ENCODE results near the gene SUN1. TPM values are rescaled to one million over a fixed set of nuclear protein-coding genes. Genes with fewer than 3 reads are reported as not detected.
"Not testable (repeated sequence)": the region's sequence is repeated elsewhere in the genome, so short reads cannot be mapped to it uniquely, and the experiment has no call there.

Gene SUN1
- total and polyA plus RNA-seq, 7 experiments from 2014 or later: 39.4 to 254 (median 97.2) TPM

DNA sequence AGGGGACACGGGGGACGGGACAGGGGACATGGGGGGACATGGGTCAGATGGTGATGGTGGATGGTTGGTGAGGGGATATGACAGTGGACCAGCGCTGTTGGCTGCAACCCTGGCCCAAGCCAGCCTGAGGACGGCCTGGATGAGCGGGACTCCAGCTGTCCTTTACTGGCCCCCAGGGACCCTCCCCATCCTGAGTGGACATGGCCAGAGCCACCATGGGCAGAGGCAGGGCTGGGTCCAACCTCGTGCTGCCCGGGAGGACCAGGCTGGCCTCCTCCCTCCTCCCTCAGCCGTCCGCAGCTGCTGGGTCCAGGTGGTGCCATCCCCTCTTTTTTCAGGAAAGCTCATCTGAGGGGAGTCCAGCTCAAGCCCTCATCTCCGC, 74.5 kb downstream of the SUN1 start:
- ChIA-PET CTCF (interaction anchor here (1.0 to 2.1 kb wide), 2 partner anchors 86 to 159 kb away, joined by 4 read pairs; no protein-coding TSS in a partner anchor), POLR2A (no interaction called here)
- H3K27me3 ChIP-seq (ENCODE audit: control insufficient read depth in 2 of 2, insufficient read depth in 2 of 2, low read length in 2 of 2): no peaks in the 10 kb centered on the region
- no peaks in the 10 kb centered on the region for H3K36me3 ChIP-seq (ENCODE audit: control insufficient read depth in 2 of 3, insufficient read depth in 3 of 3, low read length in 3 of 3)
- ATAC-seq (no peak), DNase-seq (peak in 1 of 9 donors; percentile 25)
- peaks cover 0 to 11% of the 10 kb centered on the region in 2 donors for H3K4me1 ChIP-seq (ENCODE audit: control insufficient read depth in 2 of 2, insufficient read depth in 2 of 2, low read length in 2 of 2)
- Mint-ChIP-seq H3K4me1 (peaks cover 0 to 11% (median 9%) of the 10 kb centered on the region in 7 donors), H3K27me3 (peaks cover 0 to 2% (median 0%) of the 10 kb centered on the region in 5 donors), H3K27ac (no peak overlapping the region), H3K4me3 (peak overlapping the region in 1 of 10 donors; percentile 46), H3K36me3 (peaks cover 0 to 9% (median 7%) of the 10 kb centered on the region in 5 donors), H3K9me3 (peaks cover 0 to 2% (median 0%) of the 10 kb centered on the region in 11 donors)
- no peak overlapping the region for H3K4me3 ChIP-seq (ENCODE audit: low read length)
- H3K9me3 ChIP-seq (ENCODE audit: control insufficient read depth in 2 of 3, low read length in 3 of 3): no peaks in the 10 kb centered on the region
- intact Hi-C loops (cut with micrococcal nuclease): no loop called here
- no peak overlapping the region for H3K27ac ChIP-seq (ENCODE audit: low read depth, low read length)

- peak overlapping the region in 1 of 10 donors; percentile 46 for H3K4me3 Mint-ChIP-seq
- no peak overlapping the region for H3K27ac Mint-ChIP-seq
- Histone ChIP-seq H3K27me3 (ENCODE audit: control insufficient read depth in 2 of 2, insufficient read depth in 2 of 2, low read length in 2 of 2) (no peaks in the 10 kb centered on the region), H3K36me3 (ENCODE audit: control insufficient read depth in 2 of 3, insufficient read depth in 3 of 3, low read length in 3 of 3) (no peaks in the 10 kb centered on the region), H3K4me3 (ENCODE audit: low read length) (no peak overlapping the region), H3K27ac (ENCODE audit: low read depth, low read length) (no peak overlapping the region), H3K9me3 (ENCODE audit: control insufficient read depth in 2 of 3, low read length in 3 of 3) (no peaks in the 10 kb centered on the region), H3K4me1 (ENCODE audit: control insufficient read depth in 2 of 2, insufficient read depth in 2 of 2, low read length in 2 of 2) (peaks cover 0 to 11% of the 10 kb centered on the region in 2 donors)
- H3K27me3 Mint-ChIP-seq: peaks cover 0 to 2% (median 0%) of the 10 kb centered on the region in 5 donors
- ChIA-PET POLR2A (interaction anchor here (0.6 to 1.0 kb wide), 2 partner anchors 16 to 67 kb away, joined by 3 read pairs; no protein-coding TSS in a partner anchor), CTCF (interaction anchor here (0.5 to 2.1 kb wide), 5 partner anchors 46 to 158 kb away, joined by 3 to 6 read pairs (median 4); no protein-coding TSS in a partner anchor)
- intact Hi-C loops (cut with micrococcal nuclease): no loop called here
- peaks cover 0 to 8% (median 6%) of the 10 kb centered on the region in 5 donors for H3K36me3 Mint-ChIP-seq
- ATAC-seq (no peak), DNase-seq (peak in 3 of 9 donors; percentile 28 to 70 (median 33))
- H3K9me3 Mint-ChIP-seq: peaks cover 0 to 2% (median 0%) of the 10 kb centered on the region in 11 donors
- peaks cover 0 to 11% (median 9%) of the 10 kb centered on the region in 7 donors for H3K4me1 Mint-ChIP-seq
Measured at GRCh38 chr7:907158-907980, 75.1 kb downstream of the SUN1 start.

- no peak overlapping the region for H3K4me3 ChIP-seq (ENCODE audit: low read length)
- Mint-ChIP-seq H3K4me1 (peaks cover 0 to 13% (median 10%) of the 10 kb centered on the region in 7 donors), H3K36me3 (no peaks in the 10 kb centered on the region), H3K4me3 (peak overlapping the region in 3 of 10 donors; percentile 55 to 75 (median 57)), H3K27me3 (peaks cover 0 to 2% (median 0%) of the 10 kb centered on the region in 5 donors), H3K9me3 (peaks cover 0 to 2% (median 0%) of the 10 kb centered on the region in 11 donors), H3K27ac (no peak overlapping the region)
- H3K4me1 ChIP-seq (ENCODE audit: control insufficient read depth in 2 of 2, insufficient read depth in 2 of 2, low read length in 2 of 2): peaks cover 0 to 11% of the 10 kb centered on the region in 2 donors
- CTCF ChIA-PET: interaction anchor here (0.5 to 2.1 kb wide), 5 partner anchors 30 to 157 kb away, joined by 3 to 6 read pairs (median 3); no protein-coding TSS in a partner anchor
- POLR2A ChIA-PET: interaction anchor here (0.6 to 1.1 kb wide), 4 partner anchors 15 to 299 kb away, joined by 3 read pairs; partner anchors contain the start of gene ADAP1
- no peaks in the 10 kb centered on the region for H3K36me3 ChIP-seq (ENCODE audit: control insufficient read depth in 2 of 3, insufficient read depth in 3 of 3, low read length in 3 of 3)
- DNase-seq (peak in 3 of 9 donors; percentile 13 to 58 (median 25)), ATAC-seq (peak; percentile 2)
- no peaks in the 10 kb centered on the region for H3K27me3 ChIP-seq (ENCODE audit: control insufficient read depth in 2 of 2, insufficient read depth in 2 of 2, low read length in 2 of 2)
- no peaks in the 10 kb centered on the region for H3K9me3 ChIP-seq (ENCODE audit: control insufficient read depth in 2 of 3, low read length in 3 of 3)
- intact Hi-C loops (cut with micrococcal nuclease): loop anchor here (1.0 kb wide), 4 partner anchors 15 to 157 kb away; partner anchors contain the start of gene ADAP1 (in 1 of the 2)
- H3K27ac ChIP-seq (ENCODE audit: low read depth, low read length): no peak overlapping the region
Measured at GRCh38 chr7:908159-908581, 75.9 kb downstream of the SUN1 start.

- ATAC-seq (peak; percentile 79), DNase-seq (peak; percentile 38 to 78 (median 55))
- H3K36me3 Mint-ChIP-seq; H3K27me3 Mint-ChIP-seq; H3K27ac Mint-ChIP-seq; H3K9me3 ChIP-seq (ENCODE audit: control insufficient read depth in 2 of 3, low read length in 3 of 3); H3K27ac ChIP-seq (ENCODE audit: low read depth, low read length); H3K27me3 ChIP-seq (ENCODE audit: control insufficient read depth in 2 of 2, insufficient read depth in 2 of 2, low read length in 2 of 2); H3K36me3 ChIP-seq (ENCODE audit: control insufficient read depth in 2 of 3, insufficient read depth in 3 of 3, low read length in 3 of 3); H3K4me3 ChIP-seq (ENCODE audit: low read length); H3K9me3 Mint-ChIP-seq: not testable (repeated sequence)
- Mint-ChIP-seq H3K4me1 (peaks cover 0 to 13% (median 10%) of the 10 kb centered on the region in 7 donors), H3K4me3 (peak overlapping the region in 3 of 10 donors; percentile 55 to 75 (median 57))
- intact Hi-C loops (cut with micrococcal nuclease): loop anchor here (1.0 kb wide), 5 partner anchors 15 to 157 kb away; partner anchors contain the start of genes ADAP1 (in 2 of the 2) and COX19 (in 1 of the 2)
- ChIA-PET CTCF (interaction anchor here (0.9 to 2.3 kb wide), 8 partner anchors 15 to 157 kb away, joined by 3 to 13 read pairs (median 4); no protein-coding TSS in a partner anchor), POLR2A (interaction anchor here (1.0 to 1.9 kb wide), 5 partner anchors 14 to 299 kb away, joined by 3 to 27 read pairs (median 3); partner anchors contain the start of gene ADAP1)
- H3K4me1 ChIP-seq (ENCODE audit: control insufficient read depth in 2 of 2, insufficient read depth in 2 of 2, low read length in 2 of 2): peaks cover 0 to 11% of the 10 kb centered on the region in 2 donors
Measured at GRCh38 chr7:908591-909357, 76.5 kb downstream of the SUN1 start.

- ChIA-PET POLR2A (interaction anchor here (0.8 to 1.9 kb wide), 7 partner anchors 13 to 300 kb away, joined by 3 to 27 read pairs (median 6); partner anchors contain the start of gene COX19), CTCF (interaction anchor here (0.7 to 2.3 kb wide), 10 partner anchors 14 to 156 kb away, joined by 3 to 13 read pairs (median 4); partner anchors contain the start of gene COX19)
- peak; percentile 63 for ATAC-seq
- no peak overlapping the region for H3K27ac ChIP-seq (ENCODE audit: low read depth, low read length)
- no peaks in the 10 kb centered on the region for H3K27me3 ChIP-seq (ENCODE audit: control insufficient read depth in 2 of 2, insufficient read depth in 2 of 2, low read length in 2 of 2)
- H3K4me1 ChIP-seq (ENCODE audit: control insufficient read depth in 2 of 2, insufficient read depth in 2 of 2, low read length in 2 of 2): peaks cover 0 to 11% of the 10 kb centered on the region in 2 donors
- Mint-ChIP-seq H3K9me3 (peaks cover 0 to 2% (median 0%) of the 10 kb centered on the region in 11 donors), H3K27ac (peak overlapping the region in 7 of 9 donors; percentile 28 to 80 (median 76)), H3K4me1 (peaks cover 0 to 13% (median 10%) of the 10 kb centered on the region in 7 donors), H3K4me3 (peak overlapping the region in 9 of 10 donors; percentile 60 to 82 (median 77)), H3K36me3 (no peaks in the 10 kb centered on the region), H3K27me3 (peaks cover 0 to 2% (median 0%) of the 10 kb centered on the region in 5 donors)
- no peaks in the 10 kb centered on the region for H3K9me3 ChIP-seq (ENCODE audit: control insufficient read depth in 2 of 3, low read length in 3 of 3)
- H3K4me3 ChIP-seq (ENCODE audit: low read length): peak overlapping the region; percentile 9
- DNase-seq: peak in 3 of 9 donors; percentile 19 to 37 (median 29)
- H3K36me3 ChIP-seq (ENCODE audit: control insufficient read depth in 2 of 3, insufficient read depth in 3 of 3, low read length in 3 of 3): no peaks in the 10 kb centered on the region
- intact Hi-C loops (cut with micrococcal nuclease): loop anchor here in 1 of 2 donors (1.0 kb wide), 4 partner anchors 14 to 156 kb away; partner anchors contain the start of genes ADAP1 and COX19
Measured at GRCh38 chr7:909358-910329, 77.4 kb downstream of the SUN1 start.

Measured in naive thymus-derived CD4-positive, alpha-beta T cell (primary cell).